Coronary artery (tissue), 2 donors: ENCODE data around the gene DLGAP5.

ENCODE experiments used
- DNase-seq: peaks from one replicate; pipeline ENCODE4 v3.0.0-alpha.2; 2017; ENCODE audit warnings: low spot score
- H3K27ac ChIP-seq, 2 donors: fragments of 200-600 bp; sonication (generic); one replicate each; pipeline ENCODE4 v1.5.1; 2016 to 2019
- H3K4me3 ChIP-seq: fragments of 200-600 bp; sonication (generic); 2 replicates; pipeline ENCODE4 v1.5.1; 2016; ENCODE audit warnings: mild to moderate bottlenecking, moderate library complexity
- TF ChIP-seq, protein P1 (sequence below): fragments of 200-600 bp; sonication (generic); IDR thresholded peaks from one replicate; pipeline ENCODE4 v1.5.1; 2019; ENCODE audit warnings: antibody characterized with exemption

Gene DLGAP5

DNA sequence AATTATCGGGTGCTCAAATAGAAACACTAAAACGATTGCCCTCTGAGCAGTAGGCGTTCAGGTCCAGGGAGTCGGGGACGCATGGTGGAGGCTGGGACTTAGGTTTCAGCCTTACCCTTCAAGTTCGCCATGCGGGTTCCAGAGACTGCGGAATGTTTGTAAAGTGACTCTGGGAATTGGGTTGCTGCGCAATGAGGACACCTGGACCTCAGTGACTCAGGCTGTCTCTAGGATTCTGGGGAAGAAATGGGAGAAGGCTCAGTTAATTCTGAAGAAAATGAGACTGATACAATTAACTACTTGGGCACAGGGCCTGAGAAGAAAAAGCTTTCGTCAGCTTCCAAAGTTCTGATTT lies 61.2 kb downstream of the DLGAP5 start:
- Histone ChIP-seq H3K4me3 (peak overlapping the region; percentile 97), H3K27ac (peak overlapping the region; percentile 92 to 97)
- TF ChIP-seq, protein P1, sequence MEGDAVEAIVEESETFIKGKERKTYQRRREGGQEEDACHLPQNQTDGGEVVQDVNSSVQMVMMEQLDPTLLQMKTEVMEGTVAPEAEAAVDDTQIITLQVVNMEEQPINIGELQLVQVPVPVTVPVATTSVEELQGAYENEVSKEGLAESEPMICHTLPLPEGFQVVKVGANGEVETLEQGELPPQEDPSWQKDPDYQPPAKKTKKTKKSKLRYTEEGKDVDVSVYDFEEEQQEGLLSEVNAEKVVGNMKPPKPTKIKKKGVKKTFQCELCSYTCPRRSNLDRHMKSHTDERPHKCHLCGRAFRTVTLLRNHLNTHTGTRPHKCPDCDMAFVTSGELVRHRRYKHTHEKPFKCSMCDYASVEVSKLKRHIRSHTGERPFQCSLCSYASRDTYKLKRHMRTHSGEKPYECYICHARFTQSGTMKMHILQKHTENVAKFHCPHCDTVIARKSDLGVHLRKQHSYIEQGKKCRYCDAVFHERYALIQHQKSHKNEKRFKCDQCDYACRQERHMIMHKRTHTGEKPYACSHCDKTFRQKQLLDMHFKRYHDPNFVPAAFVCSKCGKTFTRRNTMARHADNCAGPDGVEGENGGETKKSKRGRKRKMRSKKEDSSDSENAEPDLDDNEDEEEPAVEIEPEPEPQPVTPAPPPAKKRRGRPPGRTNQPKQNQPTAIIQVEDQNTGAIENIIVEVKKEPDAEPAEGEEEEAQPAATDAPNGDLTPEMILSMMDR = no peak
- DNase-seq = no peak

DNA sequence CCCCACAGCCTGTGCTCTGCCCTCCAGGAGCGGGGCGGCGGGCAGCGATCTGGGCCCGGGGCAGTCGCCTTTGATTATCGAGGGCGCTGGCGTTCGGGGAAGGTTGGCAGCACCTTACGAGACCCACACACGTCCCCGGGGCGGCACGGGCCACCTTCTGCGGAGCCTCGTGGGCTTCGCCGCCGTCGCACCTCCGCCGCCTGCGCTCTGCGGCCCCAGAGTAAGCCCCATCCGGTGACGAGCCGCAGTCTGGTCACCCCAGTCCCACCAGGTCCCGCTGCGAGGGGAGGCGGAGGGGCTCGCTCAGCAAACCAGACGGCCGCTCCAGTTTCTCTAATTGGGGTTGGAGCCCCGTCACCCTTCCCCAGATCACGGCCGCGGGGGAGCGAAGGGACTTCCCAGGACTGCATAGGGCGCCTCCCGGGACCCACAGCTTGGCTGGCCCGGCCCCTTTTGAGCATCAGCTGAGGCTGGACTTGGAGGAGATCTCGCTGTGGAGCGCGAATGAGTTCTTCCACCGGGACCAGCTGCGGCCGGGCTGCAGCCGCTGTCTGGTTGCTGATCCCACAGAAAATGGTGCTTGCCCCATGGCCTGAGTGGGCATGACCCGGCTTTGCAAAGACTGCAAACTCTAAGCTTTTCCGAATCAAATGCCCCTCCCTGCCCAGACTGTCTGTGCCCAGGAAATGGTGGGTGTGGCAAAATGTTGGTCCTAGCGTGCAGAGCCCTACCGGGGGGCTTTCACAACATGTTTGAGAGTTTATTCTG lies 61.8 kb downstream of the DLGAP5 start:
- peak overlapping the region; percentile 97 for H3K4me3 ChIP-seq
- TF ChIP-seq, protein P1 = no peak
- peak; percentile 86 for DNase-seq
- peak overlapping the region; percentile 92 to 97 for H3K27ac ChIP-seq

DNA sequence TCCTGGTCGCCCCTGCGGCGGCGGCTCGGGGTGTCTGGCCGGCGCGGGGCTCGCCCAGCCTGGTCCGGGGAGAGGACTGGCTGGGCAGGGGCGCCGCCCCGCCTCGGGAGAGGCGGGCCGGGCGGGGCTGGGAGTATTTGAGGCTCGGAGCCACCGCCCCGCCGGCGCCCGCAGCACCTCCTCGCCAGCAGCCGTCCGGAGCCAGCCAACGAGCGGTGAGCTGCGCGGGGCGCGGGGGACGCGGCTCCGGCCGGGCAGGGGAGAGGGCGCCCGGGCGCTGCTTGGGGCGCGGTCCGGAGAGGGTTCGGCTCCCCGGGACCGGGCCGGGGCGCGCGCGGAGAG lies 62.3 kb downstream of the DLGAP5 start, which contains the start of gene LGALS3:
Gene LGALS3, plus strand, starts transcription at position 167 of the 342 bp plus-strand sequence. CDS start 8,122 bp downstream, outside the sequence.
- peak within 1 kb of the TSS; percentile 92 to 97 for H3K27ac ChIP-seq
- no peak for DNase-seq
- TF ChIP-seq, protein P1 = no peak
- peak within 1 kb of the TSS; percentile 97 for H3K4me3 ChIP-seq

- DNase-seq = no peak
- Histone ChIP-seq H3K27ac (peak overlapping the region; percentile 92 to 97), H3K4me3 (peak overlapping the region; percentile 97)
- TF ChIP-seq, protein P1 = no peak
Measured at GRCh38 chr14:55128386-55129085, 62.8 kb downstream of the DLGAP5 start.

GRCh38 chr14:55127460-55127951 lies 63.9 kb downstream of the DLGAP5 start:
- TF ChIP-seq, protein P1 = no peak
- no peak overlapping the region for H3K4me3 ChIP-seq
- no peak overlapping the region for H3K27ac ChIP-seq
- DNase-seq = no peak

GRCh38 chr14:55126932-55127459 lies 64.4 kb downstream of the DLGAP5 start:
- DNase-seq = no peak
- no peak overlapping the region for H3K4me3 ChIP-seq
- TF ChIP-seq, protein P1 = no peak
- H3K27ac ChIP-seq = peak overlapping the region in 1 of 2 donors; percentile 24
